Stimulated activated CD8-positive, alpha-beta memory T cell treated with anti-CD3 and anti-CD28 coated beads, Interleukin-7, amount 100 ng/mL, for 48 hours (primary cell): ENCODE measurements around the gene RNASE8.

Experiments used
- DNase-seq, 2 donors: peaks; one replicate each; pipeline ENCODE4 v3.0.0-alpha.2; 2020; ENCODE audit warnings: low read depth in 1 of 2; ENCODE audit errors: extremely low read depth in 1 of 2

The RNASE8 gene

GRCh38 chr14:21103411-21103709, 45.7 kb downstream of the RNASE8 start:
- no peak for DNase-seq

- peak; percentile 87 to 90 for DNase-seq
Observed at GRCh38 chr14:21103710-21104447, 46.3 kb downstream of the RNASE8 start.

- no peak for DNase-seq
Observed at GRCh38 chr14:21104448-21105060, 46.9 kb downstream of the RNASE8 start.

GRCh38 chr14:21105095-21105494, 47.5 kb downstream of the RNASE8 start:
- DNase-seq: no peak

DNA sequence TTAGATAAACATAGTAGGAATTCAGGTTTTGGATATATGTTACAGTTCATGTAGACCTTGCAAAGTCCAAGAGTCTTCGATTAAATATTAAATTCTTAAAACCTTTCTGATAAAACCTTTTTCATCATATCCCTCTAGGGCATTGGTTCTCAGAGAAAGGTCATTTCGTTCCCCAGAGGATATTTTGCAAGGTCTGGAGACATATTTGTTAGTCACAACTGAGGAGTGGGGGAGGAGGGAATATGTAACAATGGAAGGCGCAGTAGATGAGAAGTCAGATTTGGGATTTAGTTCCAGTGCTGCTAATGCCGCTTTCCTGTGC, 48.5 kb downstream of the RNASE8 start:
- DNase-seq: no peak

DNA sequence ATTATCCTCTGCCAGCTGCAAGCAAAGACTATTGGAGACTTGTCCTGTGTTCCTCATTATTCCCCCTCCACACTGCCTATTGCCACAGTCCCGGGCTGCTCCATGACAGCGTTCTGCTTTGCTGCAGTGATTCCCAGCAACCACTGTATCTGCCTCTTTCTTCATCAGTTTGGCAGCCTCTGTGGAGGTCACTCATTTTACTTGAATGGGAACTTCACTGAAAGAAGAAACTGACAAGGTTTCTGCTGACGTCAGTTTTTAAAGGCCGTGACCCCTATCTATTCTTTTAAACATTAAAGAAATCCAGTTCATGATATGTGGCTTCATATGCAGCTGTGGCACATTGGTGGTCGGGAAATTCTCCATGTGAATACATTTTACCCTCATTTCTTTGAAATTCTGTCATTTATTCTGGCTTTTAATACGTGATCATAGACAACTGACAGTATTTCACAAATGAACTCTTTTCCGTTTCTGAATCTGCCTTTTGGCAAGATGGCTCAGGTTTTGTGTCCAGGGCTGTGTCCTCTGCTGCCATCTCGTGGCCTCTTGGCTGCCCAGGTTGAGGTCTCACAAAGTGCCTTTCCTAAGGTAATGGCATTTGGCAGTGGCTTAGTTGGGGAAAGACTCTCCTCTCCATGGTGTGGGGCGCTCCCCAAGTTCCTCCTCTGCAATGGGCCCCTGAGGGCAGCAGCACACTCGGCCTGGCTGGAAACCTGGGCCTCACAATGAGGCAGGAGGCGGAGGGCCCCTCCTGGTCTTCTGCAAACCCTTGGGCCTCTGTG, 49.1 kb downstream of the RNASE8 start:
- peak in 1 of 2 donors; percentile 67 for DNase-seq

- DNase-seq: no peak
Observed at GRCh38 chr14:21107283-21107800, 49.7 kb downstream of the RNASE8 start.
